IgD-negative memory B cell (primary cell): ENCODE measurements around the gene EFNA5. TPM values are rescaled to one million over a fixed set of nuclear protein-coding genes. Genes with fewer than 3 reads are reported as not detected.
"Not testable (repeated sequence)": the region's sequence is repeated elsewhere in the genome, so short reads cannot be mapped to it uniquely, and the experiment has no call there.

Experiments used
- H3K27ac Mint-ChIP-seq, 3 donors: one replicate each; pipeline ENCODE4 v1.8.0; 2020 to 2022; ENCODE audit warnings: mild to moderate bottlenecking in 3 of 3, mixed read lengths in 3 of 3, moderate library complexity in 1 of 3
- H3K27me3 Mint-ChIP-seq: one replicate; pipeline ENCODE4 v1.8.0; 2021; ENCODE audit warnings: mixed read lengths
- H3K36me3 Mint-ChIP-seq: one replicate; pipeline ENCODE4 v1.8.0; 2020; ENCODE audit warnings: mild to moderate bottlenecking, mixed read lengths
- H3K4me1 Mint-ChIP-seq, 3 donors: one replicate each; pipeline ENCODE4 v1.8.0; 2020 to 2022; ENCODE audit warnings: mixed read lengths in 3 of 3, mild to moderate bottlenecking in 1 of 3
- H3K4me3 Mint-ChIP-seq, 4 donors: one replicate each; pipeline ENCODE4 v1.8.0; 2020 to 2022; ENCODE audit warnings: mild to moderate bottlenecking in 4 of 4, mixed read lengths in 4 of 4, moderate library complexity in 3 of 4
- H3K9me3 Mint-ChIP-seq, 3 donors: one replicate each; pipeline ENCODE4 v1.8.0; 2020 to 2021; ENCODE audit warnings: mixed read lengths in 3 of 3, mild to moderate bottlenecking in 1 of 3
- polyA plus RNA-seq: library from polyadenylated mRNA; unstranded; fragments of 300-500 nt; fragmentation: Illumina TruSeq; gene quantifications from one replicate; pipeline ENCODE4 v1.2.3, GENCODE V29; 2021

EFNA5 gene
- polyA plus RNA-seq, 1 donor from 2014 or later = not detected

- Mint-ChIP-seq H3K27ac (no peak overlapping the region), H3K9me3 (no peaks in the 10 kb centered on the region), H3K36me3 (no peaks in the 10 kb centered on the region), H3K4me1 (peaks cover 0 to 5% (median 0%) of the 10 kb centered on the region in 3 donors), H3K4me3 (no peak overlapping the region), H3K27me3 (no peaks in the 10 kb centered on the region)
Measured at GRCh38 chr5:107467137-107467932, 203.4 kb downstream of the EFNA5 start.

- Mint-ChIP-seq H3K4me1 (peaks cover 0 to 5% (median 0%) of the 10 kb centered on the region in 3 donors), H3K27ac (peak overlapping the region in 1 of 3 donors; percentile 65), H3K4me3 (no peak overlapping the region), H3K9me3 (no peaks in the 10 kb centered on the region), H3K36me3 (no peaks in the 10 kb centered on the region), H3K27me3 (no peaks in the 10 kb centered on the region)
Measured at GRCh38 chr5:107466233-107466769, 204.4 kb downstream of the EFNA5 start.

- no peaks in the 10 kb centered on the region for H3K9me3 Mint-ChIP-seq
- no peaks in the 10 kb centered on the region for H3K36me3 Mint-ChIP-seq
- H3K27me3 Mint-ChIP-seq = peaks cover 1% of the 10 kb centered on the region
- H3K4me1 Mint-ChIP-seq = peaks cover 0 to 5% (median 0%) of the 10 kb centered on the region in 3 donors
- no peak overlapping the region for H3K4me3 Mint-ChIP-seq
- no peak overlapping the region for H3K27ac Mint-ChIP-seq
Measured at GRCh38 chr5:107464876-107465275, 205.9 kb downstream of the EFNA5 start.

- Mint-ChIP-seq H3K27ac (no peak overlapping the region), H3K4me1 (peaks cover 0 to 3% (median 0%) of the 10 kb centered on the region in 3 donors), H3K27me3 (peaks cover 1% of the 10 kb centered on the region), H3K9me3 (peaks cover 0 to 2% (median 0%) of the 10 kb centered on the region in 3 donors), H3K4me3 (no peak overlapping the region), H3K36me3 (no peaks in the 10 kb centered on the region)
Measured at GRCh38 chr5:107464416-107464815, 206.3 kb downstream of the EFNA5 start.

- Mint-ChIP-seq H3K27me3 (peaks cover 1% of the 10 kb centered on the region), H3K9me3 (peaks cover 0 to 3% (median 0%) of the 10 kb centered on the region in 3 donors), H3K36me3 (no peaks in the 10 kb centered on the region), H3K4me3 (no peak overlapping the region), H3K4me1 (no peaks in the 10 kb centered on the region), H3K27ac (no peak overlapping the region)
Measured at GRCh38 chr5:107463731-107464130, 207.0 kb downstream of the EFNA5 start.

- Mint-ChIP-seq H3K4me1 (no peaks in the 10 kb centered on the region), H3K27ac (no peak overlapping the region), H3K27me3 (peaks cover 1% of the 10 kb centered on the region), H3K4me3 (no peak overlapping the region), H3K9me3 (peaks cover 0 to 3% (median 0%) of the 10 kb centered on the region in 3 donors), H3K36me3 (peaks cover 2% of the 10 kb centered on the region)
Measured at GRCh38 chr5:107461770-107462169, 209.0 kb downstream of the EFNA5 start.

- H3K27ac Mint-ChIP-seq = no peak overlapping the region
- H3K4me1 Mint-ChIP-seq = no peaks in the 10 kb centered on the region
- H3K27me3 Mint-ChIP-seq = peaks cover 1% of the 10 kb centered on the region
- no peak overlapping the region for H3K4me3 Mint-ChIP-seq
- H3K36me3 Mint-ChIP-seq = peaks cover 2% of the 10 kb centered on the region
- H3K9me3 Mint-ChIP-seq = peaks cover 0 to 3% (median 0%) of the 10 kb centered on the region in 3 donors
Measured at GRCh38 chr5:107460789-107461188, 209.9 kb downstream of the EFNA5 start.

- Mint-ChIP-seq H3K9me3 (peaks cover 0 to 3% (median 0%) of the 10 kb centered on the region in 3 donors), H3K27me3 (peaks cover 1% of the 10 kb centered on the region), H3K4me1 (no peaks in the 10 kb centered on the region), H3K36me3 (peaks cover 2% of the 10 kb centered on the region), H3K27ac (no peak overlapping the region), H3K4me3 (no peak overlapping the region)
Measured at GRCh38 chr5:107459605-107460004, 211.1 kb downstream of the EFNA5 start.

GRCh38 chr5:107458322-107458721 lies 212.4 kb downstream of the EFNA5 start:
- Mint-ChIP-seq H3K4me1 (no peaks in the 10 kb centered on the region), H3K9me3 (peaks cover 0 to 3% (median 0%) of the 10 kb centered on the region in 3 donors), H3K27ac (no peak overlapping the region), H3K4me3 (no peak overlapping the region), H3K27me3 (peaks cover 1% of the 10 kb centered on the region), H3K36me3 (peaks cover 2% of the 10 kb centered on the region)

GRCh38 chr5:107457881-107458280 lies 212.9 kb downstream of the EFNA5 start:
- H3K27ac Mint-ChIP-seq = no peak overlapping the region
- no peak overlapping the region for H3K4me3 Mint-ChIP-seq
- H3K4me1 Mint-ChIP-seq = no peaks in the 10 kb centered on the region
- H3K27me3 Mint-ChIP-seq = peaks cover 1% of the 10 kb centered on the region
- peaks cover 0 to 3% (median 0%) of the 10 kb centered on the region in 3 donors for H3K9me3 Mint-ChIP-seq
- H3K36me3 Mint-ChIP-seq = peaks cover 2% of the 10 kb centered on the region

- H3K9me3 Mint-ChIP-seq = peaks cover 0 to 3% (median 0%) of the 10 kb centered on the region in 3 donors
- H3K4me1 Mint-ChIP-seq = no peaks in the 10 kb centered on the region
- H3K27ac Mint-ChIP-seq = no peak overlapping the region
- H3K36me3 Mint-ChIP-seq = peaks cover 2% of the 10 kb centered on the region
- peaks cover 1% of the 10 kb centered on the region for H3K27me3 Mint-ChIP-seq
- no peak overlapping the region for H3K4me3 Mint-ChIP-seq
Measured at GRCh38 chr5:107457138-107457537, 213.6 kb downstream of the EFNA5 start.

GRCh38 chr5:107456281-107456715 lies 214.4 kb downstream of the EFNA5 start:
- Mint-ChIP-seq H3K27ac (no peak overlapping the region), H3K4me1 (no peaks in the 10 kb centered on the region), H3K9me3 (peaks cover 0 to 3% (median 0%) of the 10 kb centered on the region in 3 donors), H3K27me3 (peaks cover 1% of the 10 kb centered on the region), H3K36me3 (peaks cover 2% of the 10 kb centered on the region), H3K4me3 (no peak overlapping the region)

GRCh38 chr5:107455111-107455544 lies 215.6 kb downstream of the EFNA5 start:
- peaks cover 0 to 3% (median 0%) of the 10 kb centered on the region in 3 donors for H3K9me3 Mint-ChIP-seq
- no peak overlapping the region for H3K27ac Mint-ChIP-seq
- H3K4me1 Mint-ChIP-seq = no peaks in the 10 kb centered on the region
- peaks cover 2% of the 10 kb centered on the region for H3K36me3 Mint-ChIP-seq
- H3K4me3 Mint-ChIP-seq = no peak overlapping the region
- H3K27me3 Mint-ChIP-seq = no peaks in the 10 kb centered on the region

GRCh38 chr5:107451827-107452226 lies 218.9 kb downstream of the EFNA5 start:
- H3K36me3 Mint-ChIP-seq, H3K9me3 Mint-ChIP-seq, H3K27me3 Mint-ChIP-seq, H3K27ac Mint-ChIP-seq, H3K4me3 Mint-ChIP-seq, H3K4me1 Mint-ChIP-seq: not testable (repeated sequence)

- Mint-ChIP-seq H3K36me3 (no peaks in the 10 kb centered on the region), H3K27me3 (peaks cover 5% of the 10 kb centered on the region), H3K4me3 (no peak overlapping the region), H3K27ac (no peak overlapping the region), H3K4me1 (peaks cover 0 to 2% (median 0%) of the 10 kb centered on the region in 3 donors), H3K9me3 (peaks cover 0 to 3% (median 0%) of the 10 kb centered on the region in 3 donors)
Measured at GRCh38 chr5:107451028-107451427, 219.7 kb downstream of the EFNA5 start.
